Mucosa of rectum (tissue), 2 donors: Measurements from ENCODE around the gene SERINC3.
A peak's percentile ranks its signal among the peaks of the same experiment; 100 is the strongest.

Source experiments
- H3K27ac ChIP-seq, 2 donors: one replicate each; pipeline ENCODE4 v1.7.0; 2013; ENCODE audit warnings: inconsistent platforms in 2 of 2, low read depth in 2 of 2, low read length in 2 of 2
- H3K27me3 ChIP-seq, 2 donors: one replicate each; pipeline ENCODE4 v1.7.0; 2013; ENCODE audit warnings: low read length in 2 of 2; ENCODE audit not compliant: control insufficient read depth in 2 of 2, insufficient read depth in 2 of 2
- H3K36me3 ChIP-seq, 2 donors: one replicate each; pipeline ENCODE4 v1.7.0; 2013; ENCODE audit warnings: low read length in 2 of 2; ENCODE audit not compliant: control insufficient read depth in 2 of 2, insufficient read depth in 2 of 2
- H3K4me1 ChIP-seq, 2 donors: one replicate each; pipeline ENCODE4 v1.7.0; 2013; ENCODE audit warnings: low read length in 2 of 2, mild to moderate bottlenecking in 1 of 2; ENCODE audit not compliant: control insufficient read depth in 2 of 2, insufficient read depth in 2 of 2
- H3K4me3 ChIP-seq, 2 donors: one replicate each; pipeline ENCODE4 v1.7.0; 2013; ENCODE audit warnings: low read length in 2 of 2
- H3K9ac ChIP-seq, 2 donors: one replicate each; pipeline ENCODE4 v1.7.0; 2013; ENCODE audit warnings: low read length in 2 of 2, low read depth in 1 of 2, mild to moderate bottlenecking in 1 of 2
- H3K9me3 ChIP-seq, 2 donors: one replicate each; pipeline ENCODE4 v1.7.0; 2013; ENCODE audit warnings: low read length in 2 of 2; ENCODE audit not compliant: control insufficient read depth in 2 of 2
- donor health status: healthy.
- donor health status: Normal muscosa, but diverticular disease.

SERINC3 gene

DNA sequence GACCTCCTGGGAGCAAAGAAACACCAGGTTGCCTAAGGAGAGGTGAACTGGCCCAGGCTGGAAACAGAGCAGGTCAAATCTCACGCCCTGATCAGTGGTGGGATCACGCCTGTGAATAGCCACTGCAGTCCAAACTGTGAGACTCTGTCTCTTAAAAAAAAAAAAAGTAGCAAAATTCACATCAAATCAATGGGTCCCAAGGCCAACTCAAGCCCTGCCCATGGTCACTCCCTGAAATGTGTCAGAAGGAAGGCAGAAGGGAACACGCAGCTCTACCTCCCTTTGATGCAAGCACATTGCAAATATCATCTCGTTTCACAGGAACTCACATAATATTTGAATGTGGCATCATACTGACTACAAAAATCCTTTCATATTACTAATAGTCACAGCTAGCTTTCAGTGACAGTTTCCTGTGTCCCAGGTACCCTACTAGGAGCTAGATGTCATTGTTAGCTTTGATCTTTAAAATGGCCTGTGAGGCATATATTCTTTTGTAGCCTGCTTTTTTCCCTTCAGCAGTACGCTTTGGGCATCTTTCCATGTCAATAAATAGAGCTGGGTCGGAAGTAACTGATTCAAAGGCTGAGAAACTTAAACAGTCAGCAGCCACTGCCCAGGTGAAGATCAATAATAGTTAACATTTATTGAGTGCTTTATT lies 60.6 kb downstream of the SERINC3 start:
- H3K27ac ChIP-seq = peak overlapping the region; percentile 69 to 87
- no peaks in the 10 kb centered on the region for H3K9me3 ChIP-seq
- H3K27me3 ChIP-seq = no peaks in the 10 kb centered on the region
- no peaks in the 10 kb centered on the region for H3K36me3 ChIP-seq
- peak overlapping the region in 1 of 2 donors; percentile 31 for H3K4me3 ChIP-seq
- H3K4me1 ChIP-seq = peaks cover 15 to 39% of the 10 kb centered on the region in 2 donors
- H3K9ac ChIP-seq = peak overlapping the region in 1 of 2 donors; percentile 55

DNA sequence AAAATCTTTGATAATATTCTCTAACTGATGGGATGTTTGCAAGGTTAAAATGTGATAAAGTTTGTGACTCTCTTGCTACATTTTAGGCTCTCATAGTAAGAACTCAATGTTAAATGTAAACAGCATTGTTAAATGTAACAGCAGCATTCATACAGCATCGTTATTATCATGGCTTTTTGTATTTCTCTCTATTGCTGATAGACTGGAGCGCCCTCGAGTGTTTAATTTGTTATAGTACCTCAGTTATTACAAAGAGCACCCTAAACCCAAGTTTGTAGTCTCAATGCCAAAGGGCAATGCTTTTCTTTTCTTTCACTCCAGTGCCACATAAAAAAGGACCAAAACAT lies 61.1 kb downstream of the SERINC3 start:
- Histone ChIP-seq H3K36me3 (no peaks in the 10 kb centered on the region), H3K9ac (peak overlapping the region in 1 of 2 donors; percentile 55), H3K4me3 (no peak overlapping the region), H3K4me1 (peaks cover 15 to 39% of the 10 kb centered on the region in 2 donors), H3K9me3 (no peaks in the 10 kb centered on the region), H3K27ac (peak overlapping the region; percentile 69 to 87), H3K27me3 (no peaks in the 10 kb centered on the region)

DNA sequence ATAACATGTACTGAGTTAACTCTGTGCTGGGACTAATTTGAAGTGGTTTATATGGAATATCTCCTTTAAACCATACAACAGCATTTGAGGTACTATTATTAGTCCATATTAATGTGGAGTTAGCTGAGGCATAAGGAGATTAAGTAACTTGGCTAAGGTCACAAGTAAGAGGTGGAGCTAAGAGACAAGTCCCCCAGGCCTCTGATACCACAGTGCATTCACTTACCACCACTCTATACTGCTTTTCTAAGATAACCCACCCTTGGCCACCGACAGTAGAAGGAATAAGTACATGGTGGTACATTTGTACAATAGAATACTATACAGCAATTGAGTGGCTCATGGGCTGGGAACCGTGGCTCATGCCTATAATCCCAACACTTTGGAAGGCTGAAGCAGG lies 62.6 kb downstream of the SERINC3 start:
- H3K9me3 ChIP-seq = no peaks in the 10 kb centered on the region
- no peak overlapping the region for H3K4me3 ChIP-seq
- peak overlapping the region; percentile 72 to 89 for H3K27ac ChIP-seq
- peaks cover 15 to 39% of the 10 kb centered on the region in 2 donors for H3K4me1 ChIP-seq
- H3K36me3 ChIP-seq = no peaks in the 10 kb centered on the region
- H3K9ac ChIP-seq = peak overlapping the region in 1 of 2 donors; percentile 62
- H3K27me3 ChIP-seq = no peaks in the 10 kb centered on the region

DNA sequence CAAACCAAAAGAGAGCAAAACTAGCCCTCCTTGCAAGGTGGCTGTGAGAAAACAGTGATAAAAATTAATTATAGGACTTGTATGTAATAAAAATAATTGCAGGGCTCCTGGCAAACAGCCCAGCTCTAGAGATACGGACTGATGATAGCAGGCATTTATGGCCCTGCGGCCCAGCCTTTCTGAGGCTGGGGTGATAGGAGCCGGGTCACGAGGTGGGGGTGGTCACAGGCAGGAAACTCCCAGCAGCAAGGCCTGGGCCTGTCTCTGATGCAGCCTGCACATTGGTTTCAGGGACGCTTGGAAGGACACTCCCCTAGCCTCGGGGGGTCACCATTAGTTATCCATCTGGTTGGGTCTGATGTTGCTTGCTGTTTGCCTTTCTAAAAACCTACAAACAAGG lies 64.9 kb downstream of the SERINC3 start:
- Histone ChIP-seq H3K4me1 (peaks cover 15 to 38% of the 10 kb centered on the region in 2 donors), H3K4me3 (no peak overlapping the region), H3K27ac (peak overlapping the region in 1 of 2 donors; percentile 21), H3K9ac (no peak overlapping the region), H3K36me3 (no peaks in the 10 kb centered on the region), H3K9me3 (no peaks in the 10 kb centered on the region), H3K27me3 (no peaks in the 10 kb centered on the region)

DNA sequence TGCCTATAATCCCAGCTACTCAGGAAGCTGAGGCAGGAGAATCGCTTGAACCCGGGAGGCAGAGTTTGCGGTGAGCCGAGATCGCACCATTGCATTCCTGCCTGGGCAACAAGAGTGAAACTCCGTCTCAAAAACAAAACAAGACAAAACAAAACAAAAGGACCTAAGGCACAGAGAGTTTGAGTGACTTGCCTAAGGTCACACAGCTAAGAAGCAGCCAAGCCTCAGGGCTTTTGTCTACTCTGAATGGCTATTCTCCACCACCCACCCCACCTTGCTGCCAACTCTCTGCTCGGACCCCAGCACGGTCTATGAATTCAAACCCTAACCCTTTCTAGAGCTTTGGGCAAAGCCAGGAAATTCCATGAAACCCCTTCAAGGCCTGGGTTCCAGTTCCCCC lies 65.3 kb downstream of the SERINC3 start:
- no peaks in the 10 kb centered on the region for H3K36me3 ChIP-seq
- H3K27me3 ChIP-seq = no peaks in the 10 kb centered on the region
- H3K4me3 ChIP-seq = no peak overlapping the region
- H3K9ac ChIP-seq = peak overlapping the region in 1 of 2 donors; percentile 38
- no peaks in the 10 kb centered on the region for H3K9me3 ChIP-seq
- peaks cover 11 to 34% of the 10 kb centered on the region in 2 donors for H3K4me1 ChIP-seq
- H3K27ac ChIP-seq = peak overlapping the region; percentile 16 to 21

DNA sequence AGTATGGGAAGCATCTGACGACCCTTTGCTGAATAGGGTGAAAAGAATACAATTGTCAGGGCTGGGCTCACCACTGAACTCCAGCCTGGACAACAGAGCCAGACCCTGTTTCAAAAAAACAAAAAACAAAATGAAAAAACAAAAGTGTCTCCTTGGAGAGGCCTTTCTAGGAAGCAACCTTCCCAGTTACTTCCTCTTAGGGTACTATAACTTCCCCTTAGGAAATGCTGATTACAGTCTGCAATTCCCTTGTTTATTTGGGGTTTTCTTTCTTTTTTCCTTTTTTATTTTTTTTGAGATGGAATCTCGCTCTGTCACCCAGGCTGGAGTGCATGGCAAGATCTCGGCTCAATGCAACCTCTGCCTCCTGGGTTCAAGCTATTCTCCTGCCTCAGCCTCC lies 66.7 kb downstream of the SERINC3 start:
- no peak overlapping the region for H3K4me3 ChIP-seq
- no peaks in the 10 kb centered on the region for H3K27me3 ChIP-seq
- peaks cover 8 to 23% of the 10 kb centered on the region in 2 donors for H3K4me1 ChIP-seq
- no peaks in the 10 kb centered on the region for H3K9me3 ChIP-seq
- no peaks in the 10 kb centered on the region for H3K36me3 ChIP-seq
- H3K9ac ChIP-seq = no peak overlapping the region
- no peak overlapping the region for H3K27ac ChIP-seq

DNA sequence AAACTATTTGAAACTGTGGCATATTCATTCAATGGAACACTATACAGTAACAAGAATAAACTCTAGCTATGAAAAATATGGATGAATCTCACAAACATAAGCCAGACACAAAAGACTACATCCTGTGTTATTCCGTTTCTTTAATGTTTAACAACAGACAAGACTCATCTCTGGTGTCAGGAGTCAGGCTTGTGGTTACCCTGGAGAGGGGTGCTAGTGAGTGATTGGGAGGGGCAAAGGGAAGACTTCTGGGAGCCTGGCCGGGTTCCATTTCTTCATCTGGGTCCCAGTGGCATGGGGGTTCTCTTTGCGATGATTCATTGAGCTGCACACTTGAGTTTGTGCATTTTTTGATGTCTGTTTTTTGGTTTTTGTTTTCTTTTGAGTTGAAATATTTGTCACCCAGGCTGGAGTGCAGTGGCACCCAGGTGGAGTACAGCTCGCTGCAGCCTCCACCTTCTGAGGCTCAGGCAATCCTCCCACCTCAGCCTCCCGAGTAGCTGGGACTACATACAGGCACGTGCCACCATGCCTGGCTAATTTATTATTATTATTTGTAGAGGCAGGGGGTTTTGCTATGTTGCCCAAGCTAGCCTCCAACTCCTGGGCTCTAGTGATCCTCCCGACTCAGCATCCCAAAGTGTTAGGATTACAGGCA lies 67.4 kb downstream of the SERINC3 start:
- no peak overlapping the region for H3K9ac ChIP-seq
- no peaks in the 10 kb centered on the region for H3K36me3 ChIP-seq
- H3K27ac ChIP-seq = no peak overlapping the region
- H3K4me3 ChIP-seq = no peak overlapping the region
- H3K27me3 ChIP-seq = no peaks in the 10 kb centered on the region
- H3K9me3 ChIP-seq = no peaks in the 10 kb centered on the region
- H3K4me1 ChIP-seq = peaks cover 7 to 22% of the 10 kb centered on the region in 2 donors

DNA sequence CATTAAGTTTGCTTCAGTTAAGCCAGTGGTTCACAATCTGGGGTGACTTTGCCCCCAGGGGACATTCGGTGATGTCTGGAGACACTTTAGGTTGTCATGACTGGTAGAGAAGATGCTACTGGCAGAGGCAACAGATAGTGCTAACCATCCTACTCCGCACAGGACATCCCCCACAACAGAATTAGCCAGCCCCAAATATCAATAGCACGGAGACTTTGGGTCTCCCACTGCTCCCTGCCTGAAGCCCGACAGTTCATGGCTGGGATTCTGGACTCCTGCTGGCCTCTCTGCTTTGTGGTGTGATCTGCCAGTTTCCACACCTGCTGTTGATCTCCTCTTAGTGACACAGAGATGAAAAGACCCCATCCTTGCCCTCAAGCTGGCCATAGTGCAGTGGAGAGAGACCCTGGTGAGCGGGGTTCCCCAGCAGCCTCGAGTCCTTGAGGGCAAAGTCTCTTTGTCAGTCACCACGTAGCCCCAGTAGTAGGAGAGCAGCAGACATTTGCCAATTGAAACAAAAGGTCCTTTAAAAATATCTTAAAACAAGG lies 70.9 kb downstream of the SERINC3 start:
- Histone ChIP-seq H3K36me3 (no peaks in the 10 kb centered on the region), H3K4me1 (peaks cover 17 to 19% of the 10 kb centered on the region in 2 donors), H3K9ac (no peak overlapping the region), H3K4me3 (no peak overlapping the region), H3K27ac (no peak overlapping the region), H3K27me3 (no peaks in the 10 kb centered on the region), H3K9me3 (no peaks in the 10 kb centered on the region)

DNA sequence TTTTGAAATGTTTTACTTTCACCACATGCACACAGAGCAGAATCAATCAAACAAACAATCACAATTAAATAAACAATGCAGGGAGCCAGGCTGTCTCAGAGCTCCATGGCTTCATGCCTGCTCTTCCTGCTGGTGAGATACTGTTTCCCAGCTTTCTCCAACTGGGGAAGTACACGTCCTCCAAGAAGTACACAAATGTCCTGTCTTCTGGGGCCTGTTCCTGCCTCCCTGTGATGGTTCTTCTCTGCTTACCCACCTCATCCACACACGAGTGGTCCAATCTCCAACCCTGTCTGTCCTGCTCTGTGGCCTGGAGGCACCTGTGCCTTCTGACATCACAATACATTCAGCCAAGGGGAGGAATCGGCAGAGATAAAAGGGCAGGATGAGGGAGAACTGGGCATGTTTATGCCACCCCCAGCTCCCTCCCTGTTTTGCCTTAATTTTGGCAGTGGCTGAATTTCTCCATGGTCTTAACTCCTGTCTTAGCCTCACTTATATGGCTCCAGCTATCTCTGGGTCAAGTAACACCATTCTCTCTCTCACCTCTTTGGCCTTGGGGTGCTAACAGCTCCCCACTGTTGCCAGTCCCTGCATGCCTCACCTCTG lies 71.5 kb downstream of the SERINC3 start:
- H3K4me1 ChIP-seq = peaks cover 21 to 25% of the 10 kb centered on the region in 2 donors
- no peak overlapping the region for H3K27ac ChIP-seq
- H3K9ac ChIP-seq = no peak overlapping the region
- H3K9me3 ChIP-seq = no peaks in the 10 kb centered on the region
- H3K27me3 ChIP-seq = no peaks in the 10 kb centered on the region
- no peak overlapping the region for H3K4me3 ChIP-seq
- no peaks in the 10 kb centered on the region for H3K36me3 ChIP-seq

DNA sequence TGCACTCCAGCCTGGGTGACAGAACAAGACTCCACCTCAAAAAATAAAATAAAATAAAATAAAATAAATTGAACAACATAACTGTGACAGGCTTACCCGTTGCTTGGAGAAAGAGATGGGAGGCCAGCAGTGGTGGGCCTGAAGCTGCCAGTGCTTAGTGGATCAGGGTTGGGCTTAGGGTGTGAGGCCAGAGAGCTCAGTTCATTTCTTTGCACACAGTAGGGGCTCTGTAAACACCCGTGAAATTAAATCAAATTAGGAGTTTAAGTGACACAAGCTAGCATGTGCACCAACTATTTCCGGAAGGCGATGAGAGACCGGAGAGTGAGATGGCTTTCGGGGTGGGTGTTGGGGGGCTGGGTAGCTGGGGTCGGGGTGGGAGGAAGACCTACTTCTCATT lies 72.0 kb downstream of the SERINC3 start:
- H3K9me3 ChIP-seq = no peaks in the 10 kb centered on the region
- H3K4me3 ChIP-seq = no peak overlapping the region
- no peak overlapping the region for H3K9ac ChIP-seq
- no peak overlapping the region for H3K27ac ChIP-seq
- no peaks in the 10 kb centered on the region for H3K27me3 ChIP-seq
- no peaks in the 10 kb centered on the region for H3K36me3 ChIP-seq
- H3K4me1 ChIP-seq = peaks cover 21 to 30% of the 10 kb centered on the region in 2 donors
